GM19351 (cell line): ENCODE results near the gene LSP1.
"Not testable (repeated sequence)": the region's sequence is repeated elsewhere in the genome, so short reads cannot be mapped to it uniquely, and the experiment has no call there.

Experiments used
- ATAC-seq: cut with Tn5 transposase; IDR thresholded peaks from one replicate; pipeline ENCODE4 v1.9.1; 2021; ENCODE audit warnings: mild to moderate bottlenecking, moderate library complexity; ENCODE audit not compliant: unreplicated experiment

LSP1 gene

GRCh38 chr11:1875093-1875850 lies 22.4 kb downstream of the LSP1 start:
- no peak for ATAC-seq

- not testable (repeated sequence) for ATAC-seq
Observed at GRCh38 chr11:1875851-1876301, 23.0 kb downstream of the LSP1 start.

GRCh38 chr11:1876361-1877063 lies 23.6 kb downstream of the LSP1 start:
- no peak for ATAC-seq

DNA sequence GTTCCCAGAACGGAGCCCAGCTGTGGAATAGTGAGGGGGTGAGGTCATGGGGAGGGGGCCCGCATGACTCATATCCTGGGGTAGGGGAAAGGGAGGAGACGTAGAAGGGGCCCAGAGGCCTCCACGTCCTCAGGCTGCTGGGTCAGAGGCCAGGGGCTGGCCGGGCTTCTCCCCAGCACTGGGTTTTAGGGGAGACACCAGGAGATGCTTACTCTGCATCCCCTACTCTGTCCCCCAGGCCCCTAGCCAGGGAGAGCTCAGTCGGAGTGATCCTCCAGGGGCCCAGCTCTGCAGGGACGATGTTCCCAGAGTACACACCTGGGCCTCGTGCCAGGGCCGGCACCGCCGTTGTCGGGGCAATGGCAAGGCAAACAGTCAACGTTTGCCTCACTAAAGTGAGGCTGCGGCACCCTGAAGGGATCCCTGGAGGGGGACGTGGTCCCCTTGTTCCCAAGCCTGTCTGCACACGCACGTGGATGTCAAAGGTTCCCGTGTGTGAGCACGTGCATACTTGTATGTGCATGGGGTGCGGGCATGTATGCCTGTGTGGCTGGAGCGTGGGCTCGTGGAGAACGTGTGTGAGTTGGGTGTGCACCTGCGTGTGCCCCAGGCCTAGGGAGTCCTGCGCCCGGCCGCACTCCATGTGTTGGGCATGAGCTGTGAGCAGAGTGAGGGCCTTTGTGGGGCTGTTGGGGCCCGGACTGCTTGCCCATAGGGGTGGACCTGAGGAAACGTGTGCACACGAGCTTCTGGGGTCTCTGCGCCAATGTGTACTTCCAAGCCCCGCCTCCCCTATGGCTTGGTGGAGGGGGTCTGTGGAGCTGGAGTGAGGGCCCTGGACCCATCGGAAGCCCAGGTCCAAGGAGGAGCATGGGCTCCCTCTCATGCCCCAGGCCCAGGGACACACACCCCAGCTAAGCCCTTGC lies 24.6 kb downstream of the LSP1 start:
- ATAC-seq: no peak

- ATAC-seq: no peak
Observed at GRCh38 chr11:1878137-1879031, 25.5 kb downstream of the LSP1 start.

- no peak for ATAC-seq
Observed at GRCh38 chr11:1879342-1879940, 26.6 kb downstream of the LSP1 start.

GRCh38 chr11:1879941-1880720 lies 27.2 kb downstream of the LSP1 start:
- ATAC-seq: no peak

DNA sequence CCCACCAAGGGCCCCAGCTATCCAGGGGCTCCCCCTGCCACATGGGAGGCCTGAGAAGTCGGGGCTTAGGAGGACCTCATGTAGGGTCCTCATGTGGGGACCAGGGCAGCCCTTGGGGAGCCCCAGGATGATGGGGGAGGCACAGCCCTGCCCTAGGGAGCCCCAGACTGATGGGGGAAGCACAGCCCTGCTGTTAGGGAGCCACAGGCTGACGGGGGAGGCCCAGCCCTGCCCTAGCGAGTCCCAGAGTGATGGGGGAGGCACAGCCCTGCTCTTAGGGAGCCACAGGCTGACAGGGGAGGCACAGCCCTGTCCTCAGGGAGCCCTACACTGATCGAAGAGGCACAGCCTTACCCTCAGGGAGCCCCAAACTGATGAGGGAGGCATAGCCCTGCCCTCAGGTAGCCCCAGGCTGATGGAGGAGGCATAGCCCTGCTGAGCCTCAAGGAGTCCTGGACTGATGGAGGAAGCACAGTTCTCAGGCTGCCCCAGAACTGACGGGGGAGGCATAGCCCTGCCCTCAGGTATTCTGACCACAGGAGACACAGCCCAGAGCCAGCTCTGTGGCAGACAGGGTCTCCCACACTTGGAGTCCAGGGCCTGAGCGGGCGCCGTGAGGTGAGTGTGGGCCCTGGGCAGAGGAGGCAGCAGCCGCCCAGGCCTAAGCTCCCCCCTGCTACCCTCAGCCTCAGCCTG lies 28.0 kb downstream of the LSP1 start:
- no peak for ATAC-seq

DNA sequence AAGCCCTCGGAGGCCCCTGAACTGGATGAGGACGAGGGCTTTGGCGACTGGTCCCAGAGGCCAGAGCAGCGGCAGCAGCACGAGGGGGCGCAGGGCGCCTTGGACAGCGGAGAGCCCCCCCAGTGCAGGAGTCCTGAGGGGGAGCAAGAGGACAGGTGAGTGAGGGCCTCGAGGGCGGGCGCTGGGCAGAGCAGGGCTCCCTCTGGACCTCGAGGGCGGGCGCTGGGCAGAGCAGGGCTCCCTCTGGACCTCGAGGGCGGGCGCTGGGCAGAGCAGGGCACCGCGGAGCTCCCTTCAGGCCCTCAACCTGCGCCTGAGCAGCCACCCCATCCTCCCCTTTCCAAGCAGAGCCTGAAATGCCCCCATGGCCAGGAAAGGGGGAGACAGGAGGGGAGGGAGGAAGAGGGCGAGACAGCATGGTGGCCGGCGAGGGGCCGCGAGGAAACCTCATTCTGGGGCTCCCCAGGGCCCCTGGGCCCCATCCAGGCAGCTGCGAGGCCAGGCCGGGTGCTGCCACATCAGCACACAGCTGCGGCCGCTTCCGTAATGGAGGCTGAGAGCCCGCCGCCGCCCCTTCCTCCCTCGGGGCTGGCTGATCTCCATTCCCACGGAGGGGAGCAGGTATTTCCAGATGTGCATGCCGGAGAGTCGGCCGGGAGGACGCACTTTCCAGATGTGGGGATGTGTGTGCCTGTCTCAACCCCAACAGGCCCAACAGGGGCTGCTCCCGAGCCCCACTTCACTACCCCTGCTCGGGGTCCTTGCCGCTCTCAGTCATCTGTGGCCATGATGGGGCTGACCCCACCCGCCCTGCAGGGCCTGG lies 28.8 kb downstream of the LSP1 start:
- ATAC-seq: no peak

GRCh38 chr11:1882265-1883238 lies 29.7 kb downstream of the LSP1 start:
- peak; percentile 73 for ATAC-seq

DNA sequence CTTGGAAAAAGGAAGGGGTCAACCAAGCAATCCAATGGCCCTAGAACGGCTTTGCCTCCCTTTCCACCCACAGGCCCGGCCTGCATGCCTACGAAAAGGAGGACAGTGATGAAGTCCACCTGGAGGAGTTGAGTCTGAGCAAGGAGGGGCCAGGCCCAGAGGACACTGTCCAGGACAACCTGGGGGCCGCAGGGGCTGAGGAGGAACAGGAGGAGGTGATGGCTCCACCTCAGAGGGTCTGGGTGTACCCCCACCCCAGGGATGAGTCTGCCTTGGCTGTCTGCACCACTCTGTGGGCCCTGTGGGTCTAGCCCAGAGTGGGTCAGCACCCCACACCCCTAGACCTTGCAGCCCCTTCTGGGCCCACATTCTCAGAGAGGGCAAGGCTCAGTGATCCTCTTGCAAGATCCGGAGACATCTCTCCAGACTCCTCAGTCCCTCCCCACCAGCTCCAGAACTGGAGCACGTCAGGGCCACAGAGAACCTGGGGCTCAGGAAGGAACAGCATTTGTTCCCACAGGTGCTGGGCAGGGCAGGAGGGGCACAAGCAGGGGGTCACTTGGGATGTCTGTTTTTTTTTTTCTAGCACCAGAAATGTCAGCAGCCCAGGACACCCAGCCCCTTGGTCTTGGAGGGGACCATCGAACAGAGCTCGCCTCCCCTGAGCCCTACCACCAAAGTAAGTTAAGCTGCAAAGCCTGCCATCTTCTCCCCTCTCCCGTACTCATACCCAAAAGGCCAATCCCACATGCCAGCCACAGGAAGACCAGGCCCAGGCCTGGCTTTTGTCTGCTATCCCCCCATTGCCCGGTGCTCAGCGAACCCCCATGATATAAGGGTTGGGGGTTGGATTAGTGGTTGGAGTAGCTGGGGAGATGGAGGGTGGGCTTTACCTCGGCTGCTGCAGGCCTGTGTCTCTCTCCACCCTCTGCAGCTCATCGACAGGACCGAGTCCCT lies 30.7 kb downstream of the LSP1 start:
- ATAC-seq: no peak

DNA sequence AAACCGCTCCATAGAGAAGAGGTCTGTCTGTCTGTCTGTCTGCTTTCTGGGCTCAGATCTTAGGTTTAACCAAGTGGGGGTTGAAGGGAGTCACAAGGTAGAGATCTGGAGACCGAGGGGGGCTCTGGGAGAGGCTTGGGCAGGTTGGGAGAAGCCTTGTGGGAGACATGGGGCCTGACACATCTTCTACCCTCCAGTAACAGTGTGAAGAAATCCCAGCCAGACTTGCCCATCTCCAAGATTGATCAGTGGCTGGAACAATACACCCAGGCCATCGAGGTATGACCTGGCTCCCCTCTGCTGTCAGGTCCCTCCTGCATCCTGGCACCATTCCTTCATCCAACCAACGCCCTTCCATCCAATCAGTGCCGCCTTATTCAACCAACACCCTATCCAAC lies 31.4 kb downstream of the LSP1 start:
- ATAC-seq: no peak

- not testable (repeated sequence) for ATAC-seq
Observed at GRCh38 chr11:1886551-1886950, 33.7 kb downstream of the LSP1 start.

DNA sequence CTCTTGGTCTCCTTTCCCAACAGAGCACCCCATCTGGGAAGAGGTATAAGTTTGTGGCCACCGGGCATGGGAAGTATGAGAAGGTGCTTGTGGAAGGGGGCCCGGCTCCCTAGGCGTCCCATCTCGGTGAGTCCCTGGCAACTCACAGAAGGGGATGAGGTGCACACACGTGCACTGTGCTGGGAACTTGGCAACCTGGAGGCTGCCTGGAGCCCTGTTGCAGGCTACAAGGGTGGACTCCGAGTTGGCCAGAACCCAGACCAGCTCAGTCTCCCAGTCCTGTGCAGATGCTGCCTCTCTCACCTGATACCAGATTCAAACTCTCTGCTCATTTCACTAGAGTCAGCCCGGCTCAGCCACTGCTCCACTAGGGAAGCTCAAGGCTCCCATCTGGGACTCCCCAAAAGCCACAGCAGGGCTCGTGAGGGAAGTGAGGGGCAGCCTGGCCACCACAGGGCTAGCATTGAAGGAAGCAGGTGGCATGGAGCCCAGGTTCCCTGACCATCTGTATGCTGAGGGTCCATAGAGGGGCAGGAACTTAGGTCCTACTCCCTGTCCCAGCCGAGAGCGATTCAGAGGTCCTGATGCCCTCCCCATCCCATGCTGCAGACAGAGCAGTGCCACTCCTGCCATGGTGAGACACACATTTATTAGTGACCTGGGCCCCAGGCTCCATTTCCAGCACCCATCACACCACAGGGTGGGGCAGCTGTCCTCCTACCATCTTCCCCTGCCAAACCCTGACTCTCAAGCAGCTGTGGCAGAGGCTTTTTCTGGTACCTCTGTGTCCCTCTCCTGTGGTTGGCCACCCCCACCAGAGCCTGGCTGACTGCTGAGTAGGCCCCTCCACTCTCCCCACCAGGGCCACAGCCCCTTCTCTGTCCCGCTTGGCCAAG lies 34.8 kb downstream of the LSP1 start:
- ATAC-seq: no peak
